ENCODE data around the gene PRDX5. TPM values are rescaled to one million over a fixed set of nuclear protein-coding genes. Genes with fewer than 3 reads are reported as not detected.
"Not testable (repeated sequence)": the region's sequence is repeated elsewhere in the genome, so short reads cannot be mapped to it uniquely, and the experiment has no call there.

Gene PRDX5
- total RNA-seq, 1 experiment from 2014 or later: 274 TPM

- CTCF ChIA-PET: interaction anchor here (0.9 to 4.5 kb wide), 4 partner anchors 8 to 37 kb away, joined by 3 to 33 read pairs (median 18); no protein-coding TSS in a partner anchor
- no TSS peak for BruUV-seq (replicated peaks)
- no peak for TF ChIP-seq CTCF (IDR thresholded peaks at IDR 0.05; ENCODE audit: unreplicated experiment)
- H3K9me3 Mint-ChIP-seq (ENCODE audit: unreplicated experiment): no peaks in the 10 kb centered on the region
- peaks cover 27% of the 10 kb centered on the region for H3K36me3 Mint-ChIP-seq (ENCODE audit: insufficient read depth, unreplicated experiment)
- no peak overlapping the region for H3K4me3 Mint-ChIP-seq (ENCODE audit: unreplicated experiment)
- no peak for DNase-seq (ENCODE audit: unreplicated experiment)
- POLR2A ChIA-PET: interaction anchor here (0.9 to 5.3 kb wide), 6 partner anchors 10 to 54 kb away, joined by 5 to 89 read pairs (median 8); partner anchors contain the start of gene ESRRA
- H3K27me3 Mint-ChIP-seq (ENCODE audit: insufficient read depth, unreplicated experiment): no peaks in the 10 kb centered on the region
- intact Hi-C loops (cut with micrococcal nuclease): no loop called here
- peaks cover 40% of the 10 kb centered on the region for H3K4me1 Mint-ChIP-seq (ENCODE audit: insufficient read depth, unreplicated experiment)
- peak overlapping the region; percentile 94 for H3K27ac Mint-ChIP-seq (ENCODE audit: low read depth, unreplicated experiment)
These were observed 5.5 kb downstream of the PRDX5 start for GRCh38 chr11:64323373-64323772.

- intact Hi-C loops (cut with micrococcal nuclease): not testable (repeated sequence)
These were observed 6.1 kb downstream of the PRDX5 start for GRCh38 chr11:64323984-64324383.

DNA sequence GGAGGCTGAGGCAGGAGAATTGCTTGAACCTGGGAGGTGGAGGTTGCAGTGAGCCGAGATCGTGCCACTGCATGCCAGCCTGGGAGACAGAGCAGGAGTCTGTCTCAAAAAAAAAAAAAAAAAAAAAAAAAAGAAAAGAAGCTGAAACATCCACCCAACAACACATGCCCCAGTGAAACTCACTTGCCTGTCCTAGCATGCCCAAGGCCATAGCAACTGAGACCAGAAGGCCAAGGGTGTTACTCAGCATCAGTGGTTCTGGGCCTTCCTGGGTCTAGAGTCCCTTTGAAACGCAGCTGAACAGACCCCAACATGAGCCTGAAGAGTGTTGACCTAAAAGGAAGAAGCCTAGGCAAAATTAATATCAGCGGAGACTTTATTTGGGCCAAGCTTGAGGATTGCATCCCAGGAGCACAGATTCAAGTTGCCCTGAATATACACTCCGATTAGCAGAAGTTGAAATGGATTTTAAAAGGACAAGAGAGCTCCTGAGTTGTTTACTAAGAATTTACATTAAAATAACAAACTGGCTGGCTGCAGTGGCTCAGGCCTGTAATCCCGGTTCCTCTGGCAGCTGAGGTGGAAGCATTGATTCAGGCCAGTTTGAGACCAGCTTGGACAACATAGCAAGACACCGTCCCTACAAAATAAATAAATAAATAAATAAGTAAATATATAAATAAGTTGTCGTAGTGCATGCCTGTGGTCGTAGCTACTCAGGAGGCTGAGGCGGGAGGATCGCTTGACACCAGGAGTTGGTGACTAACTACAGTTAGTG lies 7.0 kb downstream of the PRDX5 start:
- H3K9me3 Mint-ChIP-seq (ENCODE audit: unreplicated experiment): no peaks in the 10 kb centered on the region
- POLR2A ChIA-PET: interaction anchor here (0.7 to 5.3 kb wide), 11 partner anchors 8 to 530 kb away, joined by 3 to 89 read pairs (median 7); partner anchors contain the start of genes ESRRA and RPS6KA4

More at GRCh38 chr11:64323984-64324383, 6.1 kb downstream of the PRDX5 start:
- H3K4me3 Mint-ChIP-seq (ENCODE audit: unreplicated experiment); DNase-seq (ENCODE audit: unreplicated experiment); H3K9me3 Mint-ChIP-seq (ENCODE audit: unreplicated experiment); BruUV-seq (replicated peaks); H3K27me3 Mint-ChIP-seq (ENCODE audit: insufficient read depth, unreplicated experiment): not testable (repeated sequence)
- ChIA-PET POLR2A (interaction anchor here (0.7 to 5.3 kb wide), 10 partner anchors 9 to 531 kb away, joined by 3 to 89 read pairs (median 6); partner anchors contain the start of gene ESRRA), CTCF (interaction anchor here (0.6 to 4.5 kb wide), 6 partner anchors 8 to 339 kb away, joined by 3 to 33 read pairs (median 6); no protein-coding TSS in a partner anchor)
- Mint-ChIP-seq H3K4me1 (ENCODE audit: insufficient read depth, unreplicated experiment) (peaks cover 37% of the 10 kb centered on the region), H3K36me3 (ENCODE audit: insufficient read depth, unreplicated experiment) (peaks cover 24% of the 10 kb centered on the region), H3K27ac (ENCODE audit: low read depth, unreplicated experiment) (peak overlapping the region; percentile 94)

GRCh38 chr11:64327375-64327774 lies 9.5 kb downstream of the PRDX5 start:
- peaks cover 14% of the 10 kb centered on the region for H3K4me1 Mint-ChIP-seq (ENCODE audit: insufficient read depth, unreplicated experiment)
- H3K9me3 Mint-ChIP-seq (ENCODE audit: unreplicated experiment): no peaks in the 10 kb centered on the region
- H3K27ac Mint-ChIP-seq (ENCODE audit: low read depth, unreplicated experiment): no peak overlapping the region
- ChIA-PET POLR2A (interaction anchor here (0.6 to 1.6 kb wide), 3 partner anchors 9 to 14 kb away, joined by 3 to 5 read pairs (median 4); partner anchors contain the start of genes PRDX5 and TRMT112), CTCF (interaction anchor here (0.5 to 1.5 kb wide), 3 partner anchors 10 to 1776 kb away, joined by 3 to 7 read pairs (median 5); partner anchors contain the start of genes PRDX5 and TRMT112)
- no peaks in the 10 kb centered on the region for H3K27me3 Mint-ChIP-seq (ENCODE audit: insufficient read depth, unreplicated experiment)
- no peak overlapping the region for H3K4me3 Mint-ChIP-seq (ENCODE audit: unreplicated experiment)
- intact Hi-C loops (cut with micrococcal nuclease): no loop called here
- H3K36me3 Mint-ChIP-seq (ENCODE audit: insufficient read depth, unreplicated experiment): peaks cover 8% of the 10 kb centered on the region
- TF ChIP-seq CTCF (IDR thresholded peaks at IDR 0.05; ENCODE audit: unreplicated experiment): no peak
- no TSS peak for BruUV-seq (replicated peaks)
- DNase-seq (ENCODE audit: unreplicated experiment): no peak

More for the DNA sequence above, 7.0 kb downstream of the PRDX5 start:
- intact Hi-C loops (cut with micrococcal nuclease): no loop called here
- Mint-ChIP-seq H3K27me3 (ENCODE audit: insufficient read depth, unreplicated experiment) (no peaks in the 10 kb centered on the region), H3K4me3 (ENCODE audit: unreplicated experiment) (peak overlapping the region; percentile 7), H3K27ac (ENCODE audit: low read depth, unreplicated experiment) (peak overlapping the region; percentile 94), H3K4me1 (ENCODE audit: insufficient read depth, unreplicated experiment) (peaks cover 28% of the 10 kb centered on the region), H3K36me3 (ENCODE audit: insufficient read depth, unreplicated experiment) (peaks cover 24% of the 10 kb centered on the region)
- DNase-seq (ENCODE audit: unreplicated experiment): peak; percentile 90
- BruUV-seq (replicated peaks): no TSS peak
- TF ChIP-seq CTCF (IDR thresholded peaks at IDR 0.05; ENCODE audit: unreplicated experiment): no peak
- CTCF ChIA-PET: interaction anchor here (0.9 to 4.5 kb wide), 6 partner anchors 8 to 32 kb away, joined by 3 to 32 read pairs (median 4); no protein-coding TSS in a partner anchor

Measured in MCF 10A (cell line).